SK-N-DZ (cell line): ENCODE data around the gene TNC. TPM values are rescaled to one million over a fixed set of nuclear protein-coding genes. Genes with fewer than 3 reads are reported as not detected.

Source experiments
- DNase-seq: peaks from one replicate; pipeline ENCODE4 v3.0.0-alpha.2; 2015; ENCODE audit warnings: low spot score
- polyA plus RNA-seq, 2 experiments: library from polyadenylated mRNA; depleted of rRNA; stranded (reverse); fragments of >200 nt; gene quantifications; 2 replicates each; pipeline ENCODE4 v1.2.3, GENCODE V29; 2014

TNC gene
- not detected in 2 replicates for polyA plus RNA-seq (2014; cell fraction: cytosol; rRNA removed)
- 0.06 and 0.13 TPM in 2 replicates for polyA plus RNA-seq (2014; cell fraction: nucleus; rRNA removed)

GRCh38 chr9:115117999-115118878, at the start of gene TNC:
Gene TNC (minus strand): TSS chr9:115118157. CDS start chr9:115091018, 27,139 bp downstream.
- peak; percentile 1 for DNase-seq

DNA sequence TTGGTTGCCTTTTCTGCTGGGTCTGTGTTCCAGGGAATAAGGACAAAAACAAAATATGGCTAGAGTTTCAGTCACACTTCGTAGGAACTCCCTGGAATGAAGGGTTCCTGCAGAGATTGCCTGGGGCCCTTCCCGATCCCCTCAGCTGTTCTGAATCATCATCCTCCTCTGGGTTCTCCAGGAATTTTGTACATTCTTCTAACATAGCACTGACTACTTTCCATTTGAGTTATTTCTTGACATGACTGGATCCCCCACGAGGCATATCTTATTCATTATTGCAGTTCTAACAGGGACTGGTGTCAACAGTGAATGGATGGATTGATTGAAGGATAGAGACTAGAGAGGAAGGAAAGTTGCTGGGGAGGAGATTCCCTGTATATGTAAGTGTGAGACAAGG, 49.2 kb upstream of the TNC start:
- DNase-seq = no peak

DNA sequence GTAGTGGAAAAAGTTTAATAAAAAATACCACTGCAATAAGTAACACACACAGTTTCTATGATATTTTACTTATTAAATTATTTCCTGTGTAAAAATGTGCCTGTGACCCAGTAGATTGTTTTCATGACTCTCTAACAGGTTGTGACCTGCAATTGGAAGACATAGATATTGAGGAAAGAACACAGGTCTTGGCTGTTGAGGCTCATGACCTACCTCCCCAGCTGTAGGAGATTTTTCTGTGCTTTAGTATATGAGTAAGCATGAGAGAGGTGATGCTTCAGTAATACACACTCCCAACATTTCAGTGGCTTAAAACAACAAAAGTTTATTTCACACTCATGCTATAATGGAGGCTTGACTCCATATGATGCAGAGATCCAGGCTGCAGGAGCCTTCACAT, 47.3 kb upstream of the TNC start:
- DNase-seq = no peak

DNA sequence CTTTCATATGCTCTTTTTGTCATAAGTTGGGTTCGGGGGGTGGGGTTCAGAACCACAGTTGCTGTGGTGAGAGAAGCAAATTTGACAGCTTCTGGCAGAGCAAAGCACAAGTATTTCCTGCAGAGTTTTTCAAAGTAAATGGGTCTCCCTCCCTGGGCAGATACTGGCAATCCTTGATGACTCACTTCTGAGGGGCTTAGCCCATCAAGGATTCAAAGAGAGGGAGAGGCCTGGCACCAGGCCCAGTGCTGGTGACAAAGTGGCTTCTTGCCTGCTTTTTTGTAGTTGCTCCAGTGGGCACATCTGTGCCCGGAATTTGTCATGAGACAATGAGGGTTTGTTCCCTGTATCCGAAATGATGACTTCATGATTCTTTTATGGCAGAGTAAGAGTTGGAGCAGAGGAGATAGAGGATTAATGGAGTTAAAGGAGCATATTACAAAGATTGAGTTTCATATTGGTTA, 46.6 kb upstream of the TNC start:
- DNase-seq = no peak

DNA sequence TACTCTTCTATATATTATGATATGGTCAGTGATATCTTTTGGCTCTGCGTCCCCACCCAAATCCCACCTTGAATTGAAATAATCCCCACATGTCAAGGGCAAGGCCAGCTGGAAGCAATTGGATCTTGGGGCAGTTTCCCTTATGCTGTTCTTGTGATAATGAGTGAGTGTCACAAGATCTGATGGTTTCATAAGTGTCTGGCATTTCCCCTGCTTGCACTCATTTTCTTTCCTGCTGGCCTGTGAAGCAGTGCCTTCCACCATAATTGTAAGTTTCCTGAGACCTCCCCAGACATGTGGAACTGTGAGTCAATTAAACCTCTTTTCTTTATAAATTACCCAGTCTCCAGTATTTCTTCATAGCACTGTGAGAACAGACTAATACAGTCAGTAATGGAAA, 45.0 kb upstream of the TNC start:
- DNase-seq = no peak

DNA sequence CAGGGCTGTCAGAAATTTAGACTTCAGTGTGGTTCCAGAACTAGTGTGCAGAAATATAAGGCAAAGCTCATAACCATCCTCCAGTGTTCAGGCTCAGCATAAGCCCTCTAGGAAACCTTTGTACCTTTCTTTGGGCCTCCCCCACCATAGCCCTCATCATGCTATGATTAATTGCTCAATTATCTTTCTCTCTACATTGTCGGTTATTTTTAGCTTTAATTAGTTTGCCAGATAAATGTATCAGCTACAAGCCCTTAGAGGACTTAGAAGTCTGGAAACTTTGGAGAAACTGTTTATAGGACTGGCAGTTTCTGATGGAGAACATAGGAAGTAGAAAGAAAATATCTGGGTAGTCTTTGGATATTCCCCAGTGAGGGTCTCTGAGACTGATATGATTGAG, 43.5 kb upstream of the TNC start:
- DNase-seq = no peak

- no peak for DNase-seq
These were observed 40.9 kb upstream of the TNC start for GRCh38 chr9:115158661-115159481.

- DNase-seq = no peak
These were observed 39.3 kb upstream of the TNC start for GRCh38 chr9:115157245-115157674.

GRCh38 chr9:115155037-115155436, 37.1 kb upstream of the TNC start:
- DNase-seq = no peak

DNA sequence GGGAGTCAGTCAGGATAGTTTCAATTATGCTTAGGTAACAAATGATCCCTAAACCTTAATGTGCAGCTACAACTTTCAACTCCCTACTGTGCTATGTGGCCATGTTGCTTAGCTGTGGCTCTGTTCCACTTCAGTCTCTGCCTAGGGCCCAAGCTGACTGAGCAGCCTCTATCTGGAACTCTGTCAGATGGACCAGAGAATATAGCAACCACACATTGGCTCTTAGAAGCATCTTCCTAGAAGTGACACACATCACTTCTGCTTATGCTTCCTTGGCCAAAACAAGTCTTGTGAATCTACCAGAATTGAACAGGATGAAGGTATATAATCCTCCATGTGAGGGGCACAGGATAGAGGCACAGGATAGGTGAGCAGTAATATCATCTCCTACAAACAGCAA, 36.7 kb upstream of the TNC start:
- no peak for DNase-seq

DNA sequence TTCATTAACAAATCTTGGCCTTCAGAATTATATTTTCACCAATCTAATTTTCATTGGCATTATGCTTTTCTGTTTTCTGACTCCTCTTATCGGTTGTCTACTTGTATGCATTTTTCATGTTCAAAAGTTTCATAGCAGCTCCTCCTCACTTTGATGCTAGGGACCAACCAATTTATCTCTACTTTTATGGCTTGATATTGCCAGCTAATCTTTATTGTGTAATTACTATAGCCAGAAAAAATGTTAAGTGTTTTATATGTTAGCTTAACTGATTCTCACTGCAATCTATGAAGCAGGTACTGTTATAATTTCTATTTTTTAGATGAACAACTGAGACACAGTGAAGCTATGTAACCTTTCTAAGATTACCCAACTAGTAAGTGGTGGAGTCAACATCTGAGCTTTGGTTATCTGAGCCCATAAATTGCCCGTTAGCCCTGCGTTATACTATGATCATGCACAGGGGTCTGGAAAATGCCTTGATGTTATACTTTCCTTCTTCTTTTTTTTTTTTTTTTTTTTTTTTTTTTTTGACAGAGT, 34.4 kb upstream of the TNC start:
- no peak for DNase-seq

GRCh38 chr9:115148721-115149120, 30.8 kb upstream of the TNC start:
- no peak for DNase-seq

- no peak for DNase-seq
These were observed 28.6 kb upstream of the TNC start for GRCh38 chr9:115146581-115147021.

GRCh38 chr9:115144706-115145105, 26.7 kb upstream of the TNC start:
- DNase-seq = no peak

DNA sequence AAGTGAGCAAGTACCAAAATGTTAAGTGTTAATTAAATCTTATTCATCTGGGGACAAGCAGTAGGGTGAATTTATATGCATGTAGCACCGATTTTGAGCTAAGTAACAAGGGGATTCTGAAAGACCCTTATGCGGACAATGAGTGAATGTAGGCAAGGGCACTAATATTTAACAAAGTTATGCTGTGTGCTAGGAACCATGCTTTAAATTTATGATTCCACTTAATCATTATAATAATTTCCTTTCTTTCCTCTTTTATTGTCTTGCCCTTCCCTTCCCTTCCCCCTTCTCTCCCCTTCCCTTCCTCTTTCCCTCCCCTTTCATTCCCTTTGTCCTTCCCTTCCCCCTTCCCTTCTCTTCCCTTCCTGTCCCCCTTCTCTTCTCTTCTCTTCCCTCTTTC, 25.7 kb upstream of the TNC start:
- DNase-seq = no peak

DNA sequence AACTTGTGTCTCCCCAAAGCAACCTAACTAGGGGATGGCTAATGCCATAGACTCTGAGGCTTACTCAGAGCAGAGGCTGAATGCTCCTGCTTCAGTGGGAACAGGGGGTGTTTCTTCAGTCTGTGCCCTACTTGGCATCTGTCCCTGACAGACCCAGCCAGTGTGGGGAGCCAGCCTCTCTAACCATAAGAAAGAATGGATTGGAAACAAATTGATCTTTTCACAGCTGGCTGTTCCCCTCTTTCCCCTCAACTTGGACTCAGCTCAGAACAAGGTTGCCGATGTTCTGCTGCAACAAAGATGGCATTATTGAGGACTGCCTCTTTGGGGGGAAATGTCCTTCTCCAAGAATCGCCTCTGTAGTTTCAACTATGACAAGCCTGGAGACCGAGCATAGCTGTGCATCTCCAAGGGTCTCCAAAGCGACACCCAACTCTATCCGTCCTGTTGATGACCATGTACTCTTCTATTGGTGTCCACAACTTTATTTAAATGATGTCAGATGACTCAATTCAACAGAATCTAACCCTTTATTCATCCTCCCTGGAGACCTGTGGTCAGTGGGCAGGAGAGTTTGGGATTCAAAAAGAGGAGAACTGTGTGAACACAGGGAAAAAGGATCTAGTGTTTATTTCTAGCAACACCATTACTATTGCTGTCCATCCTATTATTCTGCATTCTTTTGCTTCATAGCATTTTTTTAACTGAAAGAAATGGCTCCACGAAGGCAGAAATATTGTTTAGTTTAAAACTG, 24.7 kb upstream of the TNC start:
- no peak for DNase-seq

GRCh38 chr9:115142090-115142489, 24.1 kb upstream of the TNC start:
- no peak for DNase-seq

- no peak for DNase-seq
These were observed 23.7 kb upstream of the TNC start for GRCh38 chr9:115141612-115142011.

DNA sequence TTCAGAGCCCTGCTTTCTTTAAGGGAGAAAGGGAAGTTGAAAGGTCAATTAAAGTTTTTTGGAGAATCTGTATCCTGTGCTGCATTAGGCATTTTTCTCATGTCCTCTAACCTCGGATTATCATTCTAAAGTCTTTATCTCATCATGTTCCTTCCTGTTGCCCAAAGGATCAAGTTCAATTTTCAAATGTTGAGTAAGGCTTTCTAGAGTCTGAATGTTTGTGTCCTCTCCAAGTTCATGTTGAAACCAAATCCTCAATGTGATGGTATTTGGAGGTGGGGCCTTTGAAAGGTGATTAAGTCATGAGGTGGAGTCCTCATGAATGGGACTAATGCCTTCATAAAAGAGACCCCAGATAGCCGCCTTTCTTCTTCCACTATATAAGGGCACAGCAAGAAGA, 20.2 kb upstream of the TNC start:
- no peak for DNase-seq

DNA sequence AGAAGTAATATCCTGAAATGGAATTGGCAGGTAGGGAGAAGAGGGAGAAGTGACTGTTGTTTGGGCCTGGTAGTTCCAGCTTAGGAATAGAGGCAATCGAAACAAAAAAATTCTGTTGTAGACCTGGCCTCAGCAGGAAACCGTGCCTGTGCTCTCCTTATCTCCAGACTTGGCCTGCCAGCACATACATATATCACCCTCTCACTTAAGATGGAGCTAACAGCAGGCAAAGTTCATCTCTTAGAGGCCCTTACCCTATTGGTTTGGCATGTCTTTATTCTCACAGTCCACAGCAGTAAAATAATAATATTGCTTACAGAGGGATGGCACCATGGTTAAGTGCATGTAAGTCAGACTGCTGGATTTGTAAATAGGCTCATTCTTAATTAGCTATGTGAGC, 19.6 kb upstream of the TNC start:
- no peak for DNase-seq
